ENCODE measurements around the gene CTNNA3.

The CTNNA3 gene

GRCh38 chr10:66242885-66243284 lies 1453.1 kb downstream of the CTNNA3 start:
- no peaks in the 10 kb centered on the region for H3K36me3 ChIP-seq (ENCODE audit: insufficient read depth, low read length)
- H3K4me1 ChIP-seq (ENCODE audit: insufficient read depth, low read length) = 0 out of 2 replicates have a peak, but pooled peaks cover 10% of the 10 kb centered on the region
- H3K9me3 ChIP-seq (ENCODE audit: control insufficient read depth, insufficient read depth, low read length) = no peaks in the 10 kb centered on the region; the same call in 1 of the 2 replicates
- no peak overlapping the region for H3K9ac ChIP-seq (ENCODE audit: low read depth, low read length)

- H3K4me1 ChIP-seq (ENCODE audit: insufficient read depth, low read length) = 0 out of 2 replicates have a peak, but pooled peaks cover 10% of the 10 kb centered on the region
- no peaks in the 10 kb centered on the region for H3K9me3 ChIP-seq (ENCODE audit: control insufficient read depth, insufficient read depth, low read length)
- no peak overlapping the region for H3K9ac ChIP-seq (ENCODE audit: low read depth, low read length)
- no peaks in the 10 kb centered on the region for H3K36me3 ChIP-seq (ENCODE audit: insufficient read depth, low read length)
Measured at GRCh38 chr10:66239062-66239461, 1456.9 kb downstream of the CTNNA3 start.

- Histone ChIP-seq H3K9me3 (ENCODE audit: control insufficient read depth, insufficient read depth, low read length) (no peaks in the 10 kb centered on the region), H3K4me1 (ENCODE audit: insufficient read depth, low read length) (0 out of 2 replicates have a peak, but pooled peaks cover 10% of the 10 kb centered on the region), H3K36me3 (ENCODE audit: insufficient read depth, low read length) (no peaks in the 10 kb centered on the region), H3K9ac (ENCODE audit: low read depth, low read length) (no peak overlapping the region)
Measured at GRCh38 chr10:66238343-66238742, 1457.7 kb downstream of the CTNNA3 start.

GRCh38 chr10:66234872-66235271 lies 1461.1 kb downstream of the CTNNA3 start:
- no peak overlapping the region for H3K9ac ChIP-seq (ENCODE audit: low read depth, low read length)
- no peaks in the 10 kb centered on the region for H3K36me3 ChIP-seq (ENCODE audit: insufficient read depth, low read length)
- no peaks in the 10 kb centered on the region for H3K4me1 ChIP-seq (ENCODE audit: insufficient read depth, low read length)
- H3K9me3 ChIP-seq (ENCODE audit: control insufficient read depth, insufficient read depth, low read length) = no peaks in the 10 kb centered on the region

GRCh38 chr10:66228887-66229286 lies 1467.1 kb downstream of the CTNNA3 start:
- Histone ChIP-seq H3K9ac (ENCODE audit: low read depth, low read length) (no peak overlapping the region), H3K4me1 (ENCODE audit: insufficient read depth, low read length) (no peaks in the 10 kb centered on the region), H3K36me3 (ENCODE audit: insufficient read depth, low read length) (no peaks in the 10 kb centered on the region), H3K9me3 (ENCODE audit: control insufficient read depth, insufficient read depth, low read length) (no peaks in the 10 kb centered on the region)

GRCh38 chr10:66223656-66224055 lies 1472.3 kb downstream of the CTNNA3 start:
- no peaks in the 10 kb centered on the region for H3K9me3 ChIP-seq (ENCODE audit: control insufficient read depth, insufficient read depth, low read length)
- H3K36me3 ChIP-seq (ENCODE audit: insufficient read depth, low read length) = no peaks in the 10 kb centered on the region
- H3K4me1 ChIP-seq (ENCODE audit: insufficient read depth, low read length) = no peaks in the 10 kb centered on the region
- no peak overlapping the region for H3K9ac ChIP-seq (ENCODE audit: low read depth, low read length)

- H3K9me3 ChIP-seq (ENCODE audit: control insufficient read depth, insufficient read depth, low read length) = no peaks in the 10 kb centered on the region
- H3K4me1 ChIP-seq (ENCODE audit: insufficient read depth, low read length) = no peaks in the 10 kb centered on the region
- H3K36me3 ChIP-seq (ENCODE audit: insufficient read depth, low read length) = no peaks in the 10 kb centered on the region
- H3K9ac ChIP-seq (ENCODE audit: low read depth, low read length) = no peak overlapping the region
Measured at GRCh38 chr10:66222462-66223046, 1473.4 kb downstream of the CTNNA3 start.

GRCh38 chr10:66218981-66219587 lies 1476.9 kb downstream of the CTNNA3 start:
- no peaks in the 10 kb centered on the region for H3K36me3 ChIP-seq (ENCODE audit: insufficient read depth, low read length)
- H3K9ac ChIP-seq (ENCODE audit: low read depth, low read length) = no peak overlapping the region
- H3K9me3 ChIP-seq (ENCODE audit: control insufficient read depth, insufficient read depth, low read length) = no peaks in the 10 kb centered on the region
- no peaks in the 10 kb centered on the region for H3K4me1 ChIP-seq (ENCODE audit: insufficient read depth, low read length)

GRCh38 chr10:66218289-66218688 lies 1477.7 kb downstream of the CTNNA3 start:
- H3K9ac ChIP-seq (ENCODE audit: low read depth, low read length) = no peak overlapping the region
- H3K4me1 ChIP-seq (ENCODE audit: insufficient read depth, low read length) = no peaks in the 10 kb centered on the region
- no peaks in the 10 kb centered on the region for H3K36me3 ChIP-seq (ENCODE audit: insufficient read depth, low read length)
- no peaks in the 10 kb centered on the region for H3K9me3 ChIP-seq (ENCODE audit: control insufficient read depth, insufficient read depth, low read length)

GRCh38 chr10:66215920-66216319 lies 1480.1 kb downstream of the CTNNA3 start:
- Histone ChIP-seq H3K36me3 (ENCODE audit: insufficient read depth, low read length) (no peaks in the 10 kb centered on the region), H3K9ac (ENCODE audit: low read depth, low read length) (no peak overlapping the region), H3K4me1 (ENCODE audit: insufficient read depth, low read length) (no peaks in the 10 kb centered on the region), H3K9me3 (ENCODE audit: control insufficient read depth, insufficient read depth, low read length) (no peaks in the 10 kb centered on the region)

- Histone ChIP-seq H3K9me3 (ENCODE audit: control insufficient read depth, insufficient read depth, low read length) (no peaks in the 10 kb centered on the region), H3K9ac (ENCODE audit: low read depth, low read length) (no peak overlapping the region), H3K36me3 (ENCODE audit: insufficient read depth, low read length) (no peaks in the 10 kb centered on the region), H3K4me1 (ENCODE audit: insufficient read depth, low read length) (no peaks in the 10 kb centered on the region)
Measured at GRCh38 chr10:66214721-66215404, 1481.1 kb downstream of the CTNNA3 start.

GRCh38 chr10:66209025-66209424 lies 1487.0 kb downstream of the CTNNA3 start:
- Histone ChIP-seq H3K9me3 (ENCODE audit: control insufficient read depth, insufficient read depth, low read length) (no peaks in the 10 kb centered on the region), H3K9ac (ENCODE audit: low read depth, low read length) (no peak overlapping the region), H3K36me3 (ENCODE audit: insufficient read depth, low read length) (no peaks in the 10 kb centered on the region), H3K4me1 (ENCODE audit: insufficient read depth, low read length) (no peaks in the 10 kb centered on the region)

GRCh38 chr10:66204838-66205237 lies 1491.2 kb downstream of the CTNNA3 start:
- no peak overlapping the region for H3K9ac ChIP-seq (ENCODE audit: low read depth, low read length)
- no peaks in the 10 kb centered on the region for H3K4me1 ChIP-seq (ENCODE audit: insufficient read depth, low read length)
- no peaks in the 10 kb centered on the region for H3K36me3 ChIP-seq (ENCODE audit: insufficient read depth, low read length)
- H3K9me3 ChIP-seq (ENCODE audit: control insufficient read depth, insufficient read depth, low read length) = no peaks in the 10 kb centered on the region

- H3K4me1 ChIP-seq (ENCODE audit: insufficient read depth, low read length) = no peaks in the 10 kb centered on the region
- no peak overlapping the region for H3K9ac ChIP-seq (ENCODE audit: low read depth, low read length)
Measured at GRCh38 chr10:66202101-66202500, 1493.9 kb downstream of the CTNNA3 start.

More at GRCh38 chr10:66202101-66202500, 1493.9 kb downstream of the CTNNA3 start:
- Histone ChIP-seq H3K9me3 (ENCODE audit: control insufficient read depth, insufficient read depth, low read length) (no peaks in the 10 kb centered on the region), H3K36me3 (ENCODE audit: insufficient read depth, low read length) (no peaks in the 10 kb centered on the region)

All from ES-I3 (cell line).